SK-N-MC (cell line): ENCODE data around the gene LCN1.
"Not testable (repeated sequence)": the region's sequence is repeated elsewhere in the genome, so short reads cannot be mapped to it uniquely, and the experiment has no call there.

Source experiments
- DNase-seq: peaks from one replicate; pipeline ENCODE4 v3.0.0-alpha.2; 2011; ENCODE audit warnings: low read depth, low spot score
- H3K27ac ChIP-seq: fragments of 200-600 bp; sonication (generic); 2 replicates; pipeline ENCODE4 v1.5.1; 2016; ENCODE audit warnings: mixed run types
- H3K36me3 ChIP-seq: fragments of 200-600 bp; sonication (generic); 2 replicates; pipeline ENCODE4 v1.6.1; 2017; ENCODE audit warnings: antibody characterized with exemption, low read length, mixed read lengths; ENCODE audit not compliant: insufficient read depth
- H3K4me3 ChIP-seq: fragments of 200-600 bp; sonication (generic); 2 replicates; pipeline ENCODE4 v1.5.1; 2016
- H3K9ac ChIP-seq: fragments of 200-600 bp; sonication (generic); 2 replicates; pipeline ENCODE4 v1.8.0; 2017; ENCODE audit warnings: mixed run types, mixed read lengths; ENCODE audit not compliant: insufficient read length
- H3K9me3 ChIP-seq: fragments of 200-600 bp; sonication (generic); 2 replicates; pipeline ENCODE4 v1.6.1; 2017; ENCODE audit warnings: low read depth, mild to moderate bottlenecking, antibody characterized with exemption, low read length, moderate library complexity, mixed read lengths
- EZH2 ChIP-seq: fragments of 200-600 bp; sonication (generic); IDR thresholded peaks from one replicate; pipeline ENCODE4 v1.6.1; 2017; ENCODE audit warnings: antibody characterized with exemption
- FOXP2 ChIP-seq: optimal IDR thresholded peaks from 2 replicates; pipeline ENCODE3; 2011; ENCODE audit warnings: mild to moderate bottlenecking, moderate library complexity; ENCODE audit not compliant: insufficient read depth; ENCODE audit errors: extremely low read length, control extremely low read depth
- POLR2AphosphoS5 ChIP-seq: IDR thresholded peaks from 2 replicates; pipeline ENCODE4 v1.6.1; 2012; ENCODE audit warnings: mild to moderate bottlenecking, low read depth, low read length, borderline replicate concordance

Gene LCN1

GRCh38 chr9:135531096-135531495 is 9.9 kb downstream of the LCN1 start:
- no peak for DNase-seq

DNA sequence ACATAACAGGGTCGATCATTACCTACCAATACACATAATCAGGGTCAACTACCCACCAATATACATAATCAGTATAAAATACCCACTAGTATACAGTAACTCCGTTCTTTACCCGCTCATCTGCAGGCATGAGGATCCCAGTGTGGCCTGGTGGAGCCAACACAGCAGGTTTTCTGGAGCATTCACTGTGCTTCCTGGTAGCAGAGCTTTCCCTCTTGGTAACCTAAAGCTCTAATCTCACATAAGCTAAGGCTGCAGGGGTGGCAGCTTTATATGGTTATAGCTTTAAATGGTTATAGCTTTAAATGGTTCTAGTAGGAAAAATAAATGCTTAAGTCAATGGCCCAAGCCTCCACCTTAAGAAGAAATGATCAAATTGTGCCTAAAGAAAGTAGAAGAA is 11.9 kb downstream of the LCN1 start:
- no peak for DNase-seq
- Histone ChIP-seq H3K36me3 (no peaks in the 10 kb centered on the region), H3K27ac (no peak overlapping the region), H3K9ac (no peak overlapping the region), H3K4me3 (no peak overlapping the region), H3K9me3 (no peaks in the 10 kb centered on the region)
- TF ChIP-seq EZH2: no peak

More at GRCh38 chr9:135531096-135531495, 9.9 kb downstream of the LCN1 start:
- TF ChIP-seq EZH2: no peak
- TF ChIP-seq POLR2AphosphoS5: no peak
- TF ChIP-seq FOXP2: no peak
- H3K36me3 ChIP-seq: no peaks in the 10 kb centered on the region
- H3K9me3 ChIP-seq: no peaks in the 10 kb centered on the region
- H3K27ac ChIP-seq: no peak overlapping the region
- H3K9ac ChIP-seq: no peak overlapping the region
- no peak overlapping the region for H3K4me3 ChIP-seq

DNA sequence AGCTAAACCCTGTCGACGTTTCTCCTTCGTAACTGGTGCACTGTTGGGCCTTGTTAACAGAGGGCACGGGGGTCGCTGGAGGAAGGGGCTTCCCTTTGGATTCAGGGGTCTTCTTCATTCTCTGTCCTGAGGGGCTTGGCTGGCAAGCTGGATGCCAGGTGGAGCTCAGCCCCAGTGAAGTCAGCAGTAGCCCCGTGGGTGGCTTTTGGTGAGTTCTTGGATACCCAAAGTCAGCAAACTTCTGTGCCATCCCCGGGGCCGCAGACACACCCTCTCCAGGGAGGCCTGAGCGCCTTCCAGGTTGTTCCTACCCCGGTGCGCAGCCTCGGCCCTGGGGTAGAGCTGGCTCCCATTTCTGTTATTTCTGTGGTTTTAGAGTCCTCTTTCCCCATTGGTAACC is 12.4 kb downstream of the LCN1 start:
- TF ChIP-seq FOXP2 (no peak), EZH2 (no peak), POLR2AphosphoS5 (no peak)
- DNase-seq: no peak
- Histone ChIP-seq H3K9me3 (no peaks in the 10 kb centered on the region), H3K9ac (no peak overlapping the region), H3K27ac (no peak overlapping the region), H3K4me3 (no peak overlapping the region), H3K36me3 (no peaks in the 10 kb centered on the region)

DNA sequence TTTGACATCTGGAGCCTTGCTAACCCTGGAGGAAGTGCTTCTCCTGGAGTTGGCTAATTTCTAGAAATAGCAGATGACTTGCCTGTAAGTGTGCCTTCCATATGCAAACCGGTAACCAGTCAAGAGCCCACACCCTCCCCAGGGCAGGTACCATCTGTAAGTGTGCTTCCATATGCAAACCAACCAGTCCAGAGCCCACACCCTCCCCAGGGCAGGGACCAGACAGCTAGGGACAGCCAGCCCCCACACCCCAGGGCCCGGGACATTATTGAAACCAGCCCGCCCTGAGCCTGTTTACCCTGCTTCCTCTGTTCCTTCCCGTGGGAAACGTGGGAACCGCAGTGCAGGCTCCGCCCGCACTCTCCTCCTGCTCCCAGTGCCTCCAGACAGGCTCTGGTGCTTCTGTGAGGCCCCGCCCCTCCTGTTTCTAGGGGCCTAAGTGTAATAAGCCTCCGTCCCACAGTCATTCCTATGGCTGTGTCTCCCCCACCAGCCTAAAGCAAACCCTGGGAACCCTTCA is 13.0 kb downstream of the LCN1 start:
- not testable (repeated sequence) for H3K4me3 ChIP-seq, H3K9me3 ChIP-seq, H3K36me3 ChIP-seq, DNase-seq, H3K27ac ChIP-seq, H3K9ac ChIP-seq

DNA sequence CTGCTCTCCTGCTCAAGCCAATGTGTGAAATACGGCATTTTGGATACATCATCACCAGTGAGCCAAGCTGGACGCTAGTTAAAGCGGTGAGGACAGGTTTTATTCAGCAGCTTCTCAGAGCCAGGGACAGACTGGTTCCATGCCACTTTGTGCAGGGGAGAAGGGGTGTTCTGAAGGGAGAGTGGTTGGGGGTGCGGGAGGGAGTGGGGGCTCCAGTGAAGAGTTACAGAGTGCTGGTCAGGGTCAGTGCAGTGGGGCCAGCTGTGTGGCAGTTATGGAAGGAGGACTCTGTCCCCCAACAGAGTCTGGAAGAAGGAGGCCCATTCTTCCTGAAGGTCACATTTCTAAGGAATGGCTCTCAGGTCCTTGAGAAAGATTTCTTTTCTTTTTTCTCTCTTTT is 13.6 kb downstream of the LCN1 start:
- not testable (repeated sequence) for H3K4me3 ChIP-seq, H3K9ac ChIP-seq, H3K27ac ChIP-seq, H3K9me3 ChIP-seq, DNase-seq, H3K36me3 ChIP-seq

DNA sequence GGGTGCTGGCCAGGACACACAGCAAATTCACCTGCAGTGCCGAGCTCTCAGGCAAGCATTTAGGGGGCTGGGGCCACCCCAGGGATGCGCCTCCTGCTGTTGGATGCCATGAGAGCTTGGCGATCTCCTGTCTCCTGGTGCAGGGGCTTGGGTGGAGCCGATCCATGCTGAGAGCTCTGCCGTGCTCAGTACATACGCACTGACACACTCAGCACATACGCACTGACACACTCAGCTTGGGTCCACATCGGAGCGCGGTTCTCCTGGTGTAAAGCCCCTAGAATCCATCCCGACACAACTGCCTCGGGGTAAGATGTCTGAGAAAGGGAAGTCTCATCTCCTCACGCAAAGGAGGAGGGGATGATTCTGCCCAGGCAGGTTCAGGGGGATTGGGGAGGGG is 14.4 kb downstream of the LCN1 start:
- not testable (repeated sequence) for H3K27ac ChIP-seq, H3K4me3 ChIP-seq, H3K36me3 ChIP-seq, H3K9me3 ChIP-seq, DNase-seq, H3K9ac ChIP-seq

GRCh38 chr9:135536216-135536615 is 15.0 kb downstream of the LCN1 start:
- no peaks in the 10 kb centered on the region for H3K9me3 ChIP-seq
- no peak overlapping the region for H3K27ac ChIP-seq
- TF ChIP-seq EZH2: no peak
- no peak for TF ChIP-seq POLR2AphosphoS5
- TF ChIP-seq FOXP2: no peak
- H3K36me3 ChIP-seq: no peaks in the 10 kb centered on the region
- H3K4me3 ChIP-seq: no peak overlapping the region
- DNase-seq: no peak
- H3K9ac ChIP-seq: no peak overlapping the region

GRCh38 chr9:135543262-135543894 is 22.1 kb downstream of the LCN1 start:
- DNase-seq, H3K4me3 ChIP-seq, H3K9me3 ChIP-seq, H3K27ac ChIP-seq, H3K9ac ChIP-seq, H3K36me3 ChIP-seq: not testable (repeated sequence)

DNA sequence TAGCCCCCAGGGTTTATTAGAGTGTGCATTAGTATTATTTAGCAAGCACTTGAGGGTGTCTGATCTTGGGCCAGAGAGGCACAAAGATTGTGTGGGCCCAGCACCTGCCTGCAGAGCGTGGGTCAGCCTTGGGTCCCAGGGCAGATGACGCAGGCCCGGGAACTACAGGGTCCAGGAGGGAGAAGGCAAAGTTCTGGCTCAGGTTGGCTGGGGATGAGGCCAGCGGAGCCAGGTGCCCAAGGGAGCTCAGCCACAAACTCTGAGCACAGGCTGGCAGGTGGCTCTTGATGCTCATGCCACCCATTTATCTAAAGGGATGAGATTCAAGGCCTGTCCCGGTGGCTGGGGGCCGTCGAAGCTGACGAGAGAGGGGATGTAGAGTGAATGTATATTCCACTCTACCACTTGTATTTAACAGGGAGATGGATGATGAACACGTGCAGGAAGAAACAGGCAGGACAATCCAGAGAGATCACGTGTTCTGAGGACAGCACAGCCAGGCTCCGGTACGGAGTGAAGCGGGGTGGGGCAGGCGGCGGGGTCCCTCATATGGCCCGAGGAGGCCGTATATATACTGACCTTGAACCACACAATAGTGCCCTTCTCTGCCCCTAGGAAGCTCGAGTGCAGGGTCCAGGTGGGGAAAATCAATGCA is 23.9 kb downstream of the LCN1 start:
- no peak for TF ChIP-seq POLR2AphosphoS5
- no peak for TF ChIP-seq EZH2
- no peak for TF ChIP-seq FOXP2

DNA sequence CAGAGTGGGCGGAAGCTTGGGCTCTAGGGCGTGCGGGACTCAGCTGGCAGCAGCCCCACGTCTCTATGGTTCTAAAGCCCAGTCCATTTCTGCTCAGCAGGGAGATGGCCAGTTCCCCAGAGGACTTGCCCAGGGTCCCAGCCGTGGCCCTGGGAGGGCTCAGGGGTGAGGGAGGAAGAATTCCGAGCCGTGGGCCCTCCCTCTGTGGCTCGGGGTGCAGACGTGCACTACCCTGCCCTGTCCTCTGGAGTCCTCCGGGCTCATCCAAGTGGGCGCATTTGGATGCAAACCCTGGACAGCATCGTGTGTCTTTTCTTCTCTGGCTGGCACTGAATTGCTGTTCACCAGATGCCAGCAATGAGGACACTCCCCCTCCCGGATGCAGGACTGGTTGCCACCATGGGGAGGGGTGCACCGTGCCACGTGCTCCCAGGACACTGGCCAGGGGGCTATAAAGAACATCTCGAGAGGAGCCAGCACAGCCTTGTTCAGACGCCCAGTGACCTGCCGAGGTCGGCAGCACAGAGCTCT is 24.5 kb downstream of the LCN1 start, which contains the start of gene OBP2A:
TSS of gene OBP2A (plus strand) at position 481 of the 531 bp plus-strand sequence. CDS start 55 bp downstream, outside the sequence.
- H3K36me3 ChIP-seq, H3K9ac ChIP-seq, H3K9me3 ChIP-seq, H3K4me3 ChIP-seq, H3K27ac ChIP-seq, DNase-seq: not testable (repeated sequence)

More for the DNA sequence above, 23.9 kb downstream of the LCN1 start:
- Histone ChIP-seq H3K9ac (no peak overlapping the region), H3K27ac (no peak overlapping the region), H3K9me3 (no peaks in the 10 kb centered on the region), H3K4me3 (no peak overlapping the region), H3K36me3 (no peaks in the 10 kb centered on the region)
- no peak for DNase-seq

DNA sequence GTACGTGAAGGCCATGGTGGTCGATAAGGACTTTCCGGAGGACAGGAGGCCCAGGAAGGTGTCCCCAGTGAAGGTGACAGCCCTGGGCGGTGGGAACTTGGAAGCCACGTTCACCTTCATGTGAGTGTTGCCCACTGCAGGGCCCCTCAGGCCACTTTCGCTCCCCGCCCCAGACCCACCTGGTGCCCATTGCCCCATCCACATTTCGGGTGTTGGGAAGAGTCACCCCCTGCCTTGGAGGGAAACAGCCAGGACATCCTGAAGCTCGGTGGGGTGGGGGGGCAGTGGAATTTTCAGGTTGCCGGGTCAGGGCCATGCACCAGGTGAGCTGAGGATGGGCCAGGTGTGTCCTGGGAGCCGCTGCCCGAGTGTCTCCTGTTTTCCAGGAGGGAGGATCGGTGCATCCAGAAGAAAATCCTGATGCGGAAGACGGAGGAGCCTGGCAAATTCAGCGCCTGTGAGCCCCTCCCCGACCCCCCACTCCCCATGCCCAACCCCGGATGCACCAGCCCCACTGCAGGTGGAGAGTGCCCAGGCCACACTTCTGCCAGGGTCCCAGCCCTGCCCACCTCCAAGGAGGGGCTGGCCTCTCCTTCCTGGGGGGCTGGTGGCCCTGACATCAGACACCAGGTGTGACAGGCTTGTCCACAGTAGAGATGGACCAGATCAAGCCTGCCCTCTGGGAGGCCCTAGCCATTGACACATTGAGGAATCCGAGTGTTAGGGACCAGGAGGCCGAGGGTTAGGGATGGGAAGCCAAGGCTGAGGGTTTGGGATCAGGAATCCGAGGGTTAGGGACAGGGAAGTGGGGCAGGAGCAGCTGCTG is 25.8 kb downstream of the LCN1 start:
- not testable (repeated sequence) for H3K36me3 ChIP-seq, H3K9ac ChIP-seq, H3K27ac ChIP-seq, H3K9me3 ChIP-seq, H3K4me3 ChIP-seq, DNase-seq
